Measurements from ENCODE around the gene RAET1L. TPM values are rescaled to one million over a fixed set of nuclear protein-coding genes. Genes with fewer than 3 reads are reported as not detected.
"Not testable (repeated sequence)": the region's sequence is repeated elsewhere in the genome, so short reads cannot be mapped to it uniquely, and the experiment has no call there.

Gene RAET1L
- total and polyA plus RNA-seq, 2 of the 4 experiments (the other 2 are of a cell fraction), result not detected

GRCh38 chr6:150015281-150016001 lies 9.9 kb downstream of the RAET1L start:
- POLR2A ChIA-PET (ENCODE audit: unreplicated experiment); H2AK5ac ChIP-seq (ENCODE audit: low read depth, low read length); H3K9me1 ChIP-seq (ENCODE audit: insufficient read depth, low read length); H4K91ac ChIP-seq (ENCODE audit: insufficient read depth, low read depth, low read length); H2AFZ ChIP-seq (replicated peaks; ENCODE audit: low read length, poor library complexity); H3K4me3 ChIP-seq (ENCODE audit: insufficient read depth, low read depth, low read length); H3K9me3 ChIP-seq (ENCODE audit: control insufficient read depth, insufficient read depth, low read length); H2BK20ac ChIP-seq (ENCODE audit: low read depth, low read length); H3K14ac ChIP-seq (replicated peaks; ENCODE audit: low read depth, low read length); H3K9ac ChIP-seq (ENCODE audit: low read depth, low read length); CTCF ChIA-PET; H2BK15ac ChIP-seq (ENCODE audit: low read depth, low read length); dilution Hi-C loops (cut with HindIII; ENCODE audit: low sequenced_read_pairs, unreplicated experiment); H3K4ac ChIP-seq (ENCODE audit: low read depth, low read length); H2BK5ac ChIP-seq (ENCODE audit: low read depth, low read length, poor library complexity, severe bottlenecking); H2AK9ac ChIP-seq (replicated peaks; ENCODE audit: low read depth, low read length, poor library complexity); H3K79me1 ChIP-seq (ENCODE audit: low read depth in 1 of 2, low read length in 2 of 2); DNase-seq; H3K18ac ChIP-seq (ENCODE audit: low read depth, low read length); H4K20me1 ChIP-seq (ENCODE audit: insufficient read depth, low read length); H3K36me3 ChIP-seq (ENCODE audit: control insufficient read depth, insufficient read depth, low read length); BruUV-seq (replicated peaks); H3K23ac ChIP-seq (ENCODE audit: low read depth, low read length); H3K56ac ChIP-seq (ENCODE audit: extremely low read depth, insufficient read depth, low read length); H4K8ac ChIP-seq (ENCODE audit: low read depth in 2 of 2, low read length in 2 of 2); H2BK120ac ChIP-seq (ENCODE audit: low read depth, low read length); in situ Hi-C loops (cut with MboI; ENCODE audit: low sequenced_read_pairs); H3K27ac ChIP-seq (ENCODE audit: insufficient read depth, low read length); H4K5ac ChIP-seq (ENCODE audit: low read depth, low read length); H3K4me1 ChIP-seq (ENCODE audit: control insufficient read depth, insufficient read depth, low read length): not testable (repeated sequence)
- peaks cover 52% of the 10 kb centered on the region for H3K27me3 ChIP-seq (ENCODE audit: control insufficient read depth, insufficient read depth, low read length)
- intact Hi-C loops (cut with micrococcal nuclease), result loop anchor here (2.0 to 10.0 kb wide), 2 partner anchors 181 to 291 kb away; no protein-coding TSS in a partner anchor
- peak; percentile 69 for ATAC-seq (ENCODE audit: low read depth)
- WGBS, 2 experiments (ENCODE audit: extremely low coverage in 2 of 2, insufficient read length in 1 of 2), result 20% methylated on average over 1 of the region's 15 CpGs; no CpG with 5 or more reads in 1 of the 2 experiments
- peak overlapping the region; percentile 62; the same call in 1 of the 2 replicates for H3K4me2 ChIP-seq (ENCODE audit: low read depth, low read length)

GRCh38 chr6:150014623-150015280 lies 10.6 kb downstream of the RAET1L start:
- in situ Hi-C loops (cut with MboI; ENCODE audit: low sequenced_read_pairs); H2BK20ac ChIP-seq (ENCODE audit: low read depth, low read length); H2BK120ac ChIP-seq (ENCODE audit: low read depth, low read length); H2BK15ac ChIP-seq (ENCODE audit: low read depth, low read length); H3K56ac ChIP-seq (ENCODE audit: extremely low read depth, insufficient read depth, low read length); ATAC-seq (ENCODE audit: low read depth); H2AFZ ChIP-seq (replicated peaks; ENCODE audit: low read length, poor library complexity); CTCF ChIA-PET; H3K36me3 ChIP-seq (ENCODE audit: control insufficient read depth, insufficient read depth, low read length); H3K9me1 ChIP-seq (ENCODE audit: insufficient read depth, low read length); H4K8ac ChIP-seq (ENCODE audit: low read depth in 2 of 2, low read length in 2 of 2); H3K14ac ChIP-seq (replicated peaks; ENCODE audit: low read depth, low read length); H3K4ac ChIP-seq (ENCODE audit: low read depth, low read length); H3K9me3 ChIP-seq (ENCODE audit: control insufficient read depth, insufficient read depth, low read length); BruUV-seq (replicated peaks); H3K4me1 ChIP-seq (ENCODE audit: control insufficient read depth, insufficient read depth, low read length); H3K9ac ChIP-seq (ENCODE audit: low read depth, low read length); H4K20me1 ChIP-seq (ENCODE audit: insufficient read depth, low read length); POLR2A ChIA-PET (ENCODE audit: unreplicated experiment); H3K27ac ChIP-seq (ENCODE audit: insufficient read depth, low read length); H3K18ac ChIP-seq (ENCODE audit: low read depth, low read length); H2AK5ac ChIP-seq (ENCODE audit: low read depth, low read length); H3K23ac ChIP-seq (ENCODE audit: low read depth, low read length); H2BK5ac ChIP-seq (ENCODE audit: low read depth, low read length, poor library complexity, severe bottlenecking); H2AK9ac ChIP-seq (replicated peaks; ENCODE audit: low read depth, low read length, poor library complexity); H3K79me1 ChIP-seq (ENCODE audit: low read depth in 1 of 2, low read length in 2 of 2); H4K5ac ChIP-seq (ENCODE audit: low read depth, low read length); DNase-seq; H3K4me3 ChIP-seq (ENCODE audit: insufficient read depth, low read depth, low read length); dilution Hi-C loops (cut with HindIII; ENCODE audit: low sequenced_read_pairs, unreplicated experiment); H4K91ac ChIP-seq (ENCODE audit: insufficient read depth, low read depth, low read length): not testable (repeated sequence)
- intact Hi-C loops (cut with micrococcal nuclease), result loop anchor here (10.0 kb wide), 1 partner anchor 290 kb away; no protein-coding TSS in a partner anchor
- peaks cover 59% of the 10 kb centered on the region for H3K27me3 ChIP-seq (ENCODE audit: control insufficient read depth, insufficient read depth, low read length)
- peak overlapping the region; percentile 62; the same call in 1 of the 2 replicates for H3K4me2 ChIP-seq (ENCODE audit: low read depth, low read length)
- WGBS, 2 experiments (ENCODE audit: extremely low coverage in 2 of 2, insufficient read length in 1 of 2), result no CpG with 5 or more reads among the region's 50 CpGs

Data from IMR-90 (cell line).